Measurements from ENCODE around the gene ABCC1. TPM values are rescaled to one million over a fixed set of nuclear protein-coding genes. Genes with fewer than 3 reads are reported as not detected.

The ABCC1 gene
- total and polyA plus RNA-seq, 2 donors from 2014 or later, result 4.6 to 29.7 TPM

- H3K9ac ChIP-seq (ENCODE audit: low read length in 3 of 3), result no peak overlapping the region
- TF ChIP-seq CTCF (IDR thresholded peaks at IDR 0.05; ENCODE audit: borderline replicate concordance, extremely low read depth, insufficient read depth), result no peak
- H3K4me3 ChIP-seq (ENCODE audit: low read length in 3 of 3), result no peak overlapping the region
- no peaks in the 10 kb centered on the region for H3K27me3 ChIP-seq (ENCODE audit: control insufficient read depth, insufficient read depth, low read length)
- H3K9me3 ChIP-seq (ENCODE audit: control insufficient read depth in 2 of 3, insufficient read depth in 1 of 3, low read length in 3 of 3), result peaks cover 0 to 2% (median 0%) of the 10 kb centered on the region in 3 donors
- intact Hi-C loops (cut with DNase I), result loop anchor here (10.0 kb wide), 1 partner anchor 355 kb away; no protein-coding TSS in a partner anchor
- no peak for DNase-seq
- H3K27ac ChIP-seq (ENCODE audit: low read depth in 2 of 2, low read length in 2 of 2), result peak overlapping the region in 1 of 2 donors; percentile 59
- peaks cover 5 to 21% (median 6%) of the 10 kb centered on the region in 3 donors for H3K36me3 ChIP-seq (ENCODE audit: control insufficient read depth in 2 of 3, insufficient read depth in 3 of 3, low read length in 3 of 3)
- H3K4me1 ChIP-seq (ENCODE audit: control insufficient read depth in 2 of 3, insufficient read depth in 2 of 3, low read depth in 1 of 3, low read length in 3 of 3), result no peaks in the 10 kb centered on the region
- no peak for FAIRE-seq
Measured at GRCh38 chr16:16120044-16120381, 170.6 kb downstream of the ABCC1 start.

GRCh38 chr16:16120382-16121184 lies 171.2 kb downstream of the ABCC1 start:
- intact Hi-C loops (cut with DNase I), result loop anchor here (10.0 kb wide), 1 partner anchor 356 kb away; no protein-coding TSS in a partner anchor

GRCh38 chr16:16121185-16121727 lies 171.8 kb downstream of the ABCC1 start:
- peak in 2 of 5 donors; percentile 18 to 47 for DNase-seq
- Histone ChIP-seq H3K36me3 (ENCODE audit: control insufficient read depth in 2 of 3, insufficient read depth in 3 of 3, low read length in 3 of 3) (peaks cover 6 to 23% (median 11%) of the 10 kb centered on the region in 3 donors), H3K9me3 (ENCODE audit: control insufficient read depth in 2 of 3, insufficient read depth in 1 of 3, low read length in 3 of 3) (peaks cover 0 to 3% (median 0%) of the 10 kb centered on the region in 3 donors), H3K4me3 (ENCODE audit: low read length in 3 of 3) (no peak overlapping the region), H3K4me1 (ENCODE audit: control insufficient read depth in 2 of 3, insufficient read depth in 2 of 3, low read depth in 1 of 3, low read length in 3 of 3) (no peaks in the 10 kb centered on the region), H3K27me3 (ENCODE audit: control insufficient read depth, insufficient read depth, low read length) (no peaks in the 10 kb centered on the region), H3K27ac (ENCODE audit: low read depth in 2 of 2, low read length in 2 of 2) (peak overlapping the region; percentile 29 to 41), H3K9ac (ENCODE audit: low read length in 3 of 3) (peak overlapping the region in 1 of 3 donors; percentile 12)
- no peak for TF ChIP-seq CTCF (IDR thresholded peaks at IDR 0.05; ENCODE audit: borderline replicate concordance, extremely low read depth, insufficient read depth)
- intact Hi-C loops (cut with DNase I), result loop anchor here (10.0 kb wide), 1 partner anchor 356 kb away; no protein-coding TSS in a partner anchor
- no peak for FAIRE-seq

More at GRCh38 chr16:16120382-16121184, 171.2 kb downstream of the ABCC1 start:
- DNase-seq, result peak in 2 of 5 donors; percentile 60 to 85
- Histone ChIP-seq H3K27ac (ENCODE audit: low read depth in 2 of 2, low read length in 2 of 2) (peak overlapping the region; percentile 59 to 85), H3K4me3 (ENCODE audit: low read length in 3 of 3) (no peak overlapping the region), H3K9ac (ENCODE audit: low read length in 3 of 3) (no peak overlapping the region), H3K4me1 (ENCODE audit: control insufficient read depth in 2 of 3, insufficient read depth in 2 of 3, low read depth in 1 of 3, low read length in 3 of 3) (no peaks in the 10 kb centered on the region), H3K9me3 (ENCODE audit: control insufficient read depth in 2 of 3, insufficient read depth in 1 of 3, low read length in 3 of 3) (peaks cover 0 to 3% (median 0%) of the 10 kb centered on the region in 3 donors), H3K27me3 (ENCODE audit: control insufficient read depth, insufficient read depth, low read length) (no peaks in the 10 kb centered on the region), H3K36me3 (ENCODE audit: control insufficient read depth in 2 of 3, insufficient read depth in 3 of 3, low read length in 3 of 3) (peaks cover 5 to 23% (median 6%) of the 10 kb centered on the region in 3 donors)
- TF ChIP-seq CTCF (IDR thresholded peaks at IDR 0.05; ENCODE audit: borderline replicate concordance, extremely low read depth, insufficient read depth), result no peak
- no peak for FAIRE-seq

Measured in kidney (tissue), 14 donors.